Esophagus (tissue), 2 donors: ENCODE results near the gene SLC27A2. TPM values are rescaled to one million over a fixed set of nuclear protein-coding genes. Genes with fewer than 3 reads are reported as not detected.
"Not testable (repeated sequence)": the region's sequence is repeated elsewhere in the genome, so short reads cannot be mapped to it uniquely, and the experiment has no call there.

ENCODE experiments used
- H3K27ac ChIP-seq, 2 donors: one replicate each; pipeline ENCODE4 v1.5.1; 2013; ENCODE audit warnings: low read depth in 2 of 2, mild to moderate bottlenecking in 2 of 2, inconsistent platforms in 1 of 2, low read length in 1 of 2, moderate library complexity in 1 of 2
- H3K27me3 ChIP-seq, 2 donors: one replicate each; pipeline ENCODE4 v1.6.1; 2013; ENCODE audit warnings: low read length in 2 of 2, control low read depth in 1 of 2, mild to moderate bottlenecking in 1 of 2; ENCODE audit not compliant: insufficient read depth in 2 of 2, control insufficient read depth in 1 of 2
- H3K36me3 ChIP-seq, 2 donors: one replicate each; pipeline ENCODE4 v1.6.1; 2013; ENCODE audit warnings: low read length in 1 of 2; ENCODE audit not compliant: control insufficient read depth in 2 of 2, insufficient read depth in 2 of 2
- H3K4me1 ChIP-seq, 2 donors: one replicate each; pipeline ENCODE4 v1.6.1; 2013; ENCODE audit warnings: low read length in 1 of 2; ENCODE audit not compliant: control insufficient read depth in 2 of 2, insufficient read depth in 2 of 2
- H3K4me3 ChIP-seq, 2 donors: one replicate each; pipeline ENCODE4 v1.5.1; 2013; ENCODE audit warnings: low read length in 2 of 2, mild to moderate bottlenecking in 2 of 2, low read depth in 1 of 2, moderate library complexity in 1 of 2
- H3K9me3 ChIP-seq, 2 donors: one replicate each; pipeline ENCODE4 v1.6.1; 2013; ENCODE audit warnings: mild to moderate bottlenecking in 2 of 2, low read depth in 1 of 2, low read length in 1 of 2, moderate library complexity in 1 of 2; ENCODE audit not compliant: control insufficient read depth in 2 of 2, insufficient read depth in 1 of 2
- WGBS, 2 donors: extraction: QIAGEN DNeasy Blood & Tissue Kit; methylation state at CpG; one replicate each; pipeline ENCODE4 v1.1.7; 2013; 5-methylcytosine and 5-hydroxymethylcytosine counted together
- polyA plus RNA-seq, 2 donors: library from polyadenylated mRNA; stranded (reverse); fragments of 200-250 nt; gene quantifications; one replicate each; pipeline ENCODE4 v1.2.3, GENCODE V29; 2013
- donor health status: healthy with polysubstance abuse.
- donor health status: Bipolar disorder and iron deficiency.

The SLC27A2 gene
- polyA plus RNA-seq, 2 donors = 2.0 to 2.7 TPM

DNA sequence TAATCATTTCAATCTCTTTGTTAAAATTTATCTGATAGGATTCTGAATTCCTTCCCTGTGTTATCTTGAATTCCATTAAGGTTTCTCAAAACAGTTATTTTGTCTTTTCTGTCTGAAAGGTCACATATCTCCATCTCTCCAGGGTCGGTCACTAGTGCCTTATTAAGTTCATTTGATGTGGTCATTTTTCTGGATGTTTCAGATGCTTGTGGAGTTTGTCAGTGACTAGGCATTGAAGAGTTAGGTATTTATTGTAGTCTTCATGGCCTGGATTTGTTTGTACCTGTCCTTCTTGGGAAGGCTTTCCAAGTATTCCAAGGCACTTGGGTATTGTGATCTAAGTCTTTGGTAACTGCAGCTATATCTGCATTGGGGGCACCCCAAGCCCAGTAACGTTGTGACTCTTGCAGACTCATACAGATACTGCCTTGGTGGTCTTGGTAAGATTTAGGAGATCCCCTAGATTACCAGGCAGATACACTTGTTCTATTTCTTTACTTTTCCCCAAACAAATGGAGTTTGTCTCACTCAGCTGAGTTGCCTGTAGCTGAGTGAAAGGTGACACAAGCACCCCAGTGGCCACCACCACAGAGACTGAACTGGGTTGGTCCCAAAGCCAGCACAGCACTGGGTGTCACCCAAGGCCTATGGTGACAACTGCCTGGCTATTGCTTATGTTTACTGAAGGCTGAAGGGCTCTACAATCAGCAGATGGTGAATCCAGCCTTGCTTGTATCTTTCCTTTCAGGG lies 18.9 kb upstream of the SLC27A2 start:
- Histone ChIP-seq H3K27me3 (no peaks in the 10 kb centered on the region), H3K4me1 (no peaks in the 10 kb centered on the region), H3K9me3 (no peaks in the 10 kb centered on the region), H3K27ac (no peak overlapping the region), H3K36me3 (no peaks in the 10 kb centered on the region), H3K4me3 (no peak overlapping the region)
- 60 to 69% methylated on average over 2 of the region's 2 CpGs for WGBS, 2 donors

- H3K4me1 ChIP-seq = no peaks in the 10 kb centered on the region
- H3K36me3 ChIP-seq = no peaks in the 10 kb centered on the region
- 89 to 95% methylated on average over 2 of the region's 2 CpGs for WGBS, 2 donors
- no peaks in the 10 kb centered on the region for H3K9me3 ChIP-seq
- no peaks in the 10 kb centered on the region for H3K27me3 ChIP-seq
- H3K27ac ChIP-seq = no peak overlapping the region
- no peak overlapping the region for H3K4me3 ChIP-seq
Observed at GRCh38 chr15:50163719-50164410, 18.1 kb upstream of the SLC27A2 start.

- H3K4me3 ChIP-seq = no peak overlapping the region
- 93 to 94% methylated on average over 1 of the region's 1 CpG for WGBS, 2 donors
- H3K4me1 ChIP-seq = no peaks in the 10 kb centered on the region
- no peaks in the 10 kb centered on the region for H3K9me3 ChIP-seq
- H3K27me3 ChIP-seq = no peaks in the 10 kb centered on the region
- no peaks in the 10 kb centered on the region for H3K36me3 ChIP-seq
- no peak overlapping the region for H3K27ac ChIP-seq
Observed at GRCh38 chr15:50164458-50164857, 17.5 kb upstream of the SLC27A2 start.

GRCh38 chr15:50166216-50166615 lies 15.8 kb upstream of the SLC27A2 start:
- Histone ChIP-seq H3K4me3 (no peak overlapping the region), H3K9me3 (no peaks in the 10 kb centered on the region), H3K27ac (no peak overlapping the region), H3K27me3 (no peaks in the 10 kb centered on the region), H3K4me1 (no peaks in the 10 kb centered on the region), H3K36me3 (no peaks in the 10 kb centered on the region)
- 38 to 65% methylated on average over 1 of the region's 1 CpG for WGBS, 2 donors

DNA sequence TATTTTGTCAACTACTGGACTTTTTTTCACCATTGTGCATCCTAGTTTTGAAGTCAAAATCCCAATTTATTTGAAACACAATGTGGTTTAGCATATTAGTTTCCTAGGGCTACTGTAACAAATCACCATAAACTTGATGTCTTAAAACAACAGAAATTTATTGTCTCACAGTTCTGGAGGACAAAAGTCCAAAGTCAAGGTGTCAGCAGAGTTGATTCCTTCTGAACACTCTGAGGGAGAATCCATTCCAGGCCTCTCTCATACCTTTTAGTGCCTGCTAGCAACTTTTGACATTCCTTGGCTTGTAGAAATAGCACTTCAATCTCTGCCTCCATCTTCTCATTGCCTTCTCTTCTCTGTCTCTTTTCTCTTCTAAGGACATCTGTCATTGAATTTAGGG lies 14.9 kb upstream of the SLC27A2 start:
- no peaks in the 10 kb centered on the region for H3K9me3 ChIP-seq
- H3K36me3 ChIP-seq = no peaks in the 10 kb centered on the region
- H3K4me3 ChIP-seq = no peak overlapping the region
- no peaks in the 10 kb centered on the region for H3K4me1 ChIP-seq
- H3K27ac ChIP-seq = no peak overlapping the region
- no peaks in the 10 kb centered on the region for H3K27me3 ChIP-seq

GRCh38 chr15:50168379-50168778 lies 13.6 kb upstream of the SLC27A2 start:
- no peaks in the 10 kb centered on the region for H3K4me1 ChIP-seq
- H3K36me3 ChIP-seq = no peaks in the 10 kb centered on the region
- H3K27ac ChIP-seq = no peak overlapping the region
- H3K9me3 ChIP-seq = no peaks in the 10 kb centered on the region
- 80 to 84% methylated on average over 4 of the region's 4 CpGs for WGBS, 2 donors
- no peak overlapping the region for H3K4me3 ChIP-seq
- no peaks in the 10 kb centered on the region for H3K27me3 ChIP-seq

DNA sequence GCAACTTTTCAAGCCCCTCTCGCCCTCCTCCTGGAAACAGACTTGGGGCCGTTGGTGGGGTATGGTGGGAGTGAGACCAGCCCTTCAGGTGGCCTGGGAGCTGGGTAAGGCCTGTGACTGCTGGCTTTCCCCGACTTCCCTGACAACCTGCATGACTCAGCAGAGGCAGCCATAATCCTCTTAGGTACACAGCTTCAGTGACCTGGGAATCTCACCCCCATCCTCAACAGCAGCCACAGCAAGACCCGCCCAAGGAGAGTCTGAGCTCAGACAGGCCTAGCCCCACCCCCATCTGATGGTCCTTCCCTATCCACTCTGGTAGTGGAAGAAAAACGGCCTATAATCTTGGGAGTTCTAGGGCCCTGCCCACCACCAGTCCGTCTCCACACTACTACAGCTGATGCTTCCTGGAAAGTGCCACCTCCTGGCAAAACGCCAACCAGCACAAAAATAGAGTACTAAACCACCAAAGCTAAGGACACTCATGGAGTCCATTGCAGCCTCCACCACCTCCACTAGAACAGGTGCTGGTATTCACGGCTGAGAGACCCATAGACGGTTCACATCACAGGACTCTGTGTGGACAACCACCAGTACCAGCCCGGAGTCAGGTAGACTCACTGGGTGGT lies 13.1 kb upstream of the SLC27A2 start:
- H3K4me1 ChIP-seq = no peaks in the 10 kb centered on the region
- H3K27ac ChIP-seq = no peak overlapping the region
- 69 to 78% methylated on average over 10 of the region's 10 CpGs for WGBS, 2 donors
- H3K4me3 ChIP-seq = no peak overlapping the region
- H3K9me3 ChIP-seq = no peaks in the 10 kb centered on the region
- no peaks in the 10 kb centered on the region for H3K36me3 ChIP-seq
- no peaks in the 10 kb centered on the region for H3K27me3 ChIP-seq

GRCh38 chr15:50172360-50172895 lies 9.6 kb upstream of the SLC27A2 start:
- not testable (repeated sequence) for H3K27me3 ChIP-seq, H3K36me3 ChIP-seq, H3K4me3 ChIP-seq, H3K27ac ChIP-seq, H3K9me3 ChIP-seq, H3K4me1 ChIP-seq
- 93 to 96% methylated on average over 35 of the region's 35 CpGs for WGBS, 2 donors

DNA sequence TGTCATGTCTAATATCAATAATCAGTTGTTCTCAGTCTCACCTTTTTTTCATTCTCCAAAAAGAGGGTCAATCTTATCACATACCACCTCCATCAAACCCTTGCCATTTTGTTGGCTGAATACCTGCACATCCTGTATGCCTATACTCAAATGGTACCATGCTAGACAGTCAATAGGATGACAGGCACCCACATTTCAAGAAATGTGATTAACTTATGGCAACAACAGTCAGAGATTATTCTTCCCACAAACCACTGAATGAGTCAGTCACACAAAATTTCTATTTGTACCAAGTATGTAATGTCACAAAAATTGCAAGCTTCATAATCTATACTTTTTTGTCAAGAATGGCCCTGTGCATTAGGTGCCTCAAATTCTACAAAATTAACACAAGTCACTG lies 5.1 kb upstream of the SLC27A2 start:
- Histone ChIP-seq H3K27ac (no peak overlapping the region), H3K9me3 (no peaks in the 10 kb centered on the region), H3K27me3 (no peaks in the 10 kb centered on the region), H3K4me3 (no peak overlapping the region), H3K36me3 (no peaks in the 10 kb centered on the region), H3K4me1 (peaks cover 0 to under 1% of the 10 kb centered on the region in 2 donors)
